Left renal cortex interstitium (tissue), 4 donors: ENCODE data around the gene RALB. TPM values are rescaled to one million over a fixed set of nuclear protein-coding genes. Genes with fewer than 3 reads are reported as not detected.
"Not testable (repeated sequence)": the region's sequence is repeated elsewhere in the genome, so short reads cannot be mapped to it uniquely, and the experiment has no call there.

Source experiments
- DNase-seq, 4 donors: peaks; one replicate each; pipeline ENCODE4 v3.0.0-alpha.2; 2013; ENCODE audit warnings: low read depth in 4 of 4, low spot score in 2 of 4, missing footprints in 1 of 4
- polyA plus RNA-seq, 4 donors: library from polyadenylated mRNA; unstranded; fragments of 120-200 nt; gene quantifications; one replicate each; pipeline ENCODE4 v1.2.1, GENCODE V29; 2013; ENCODE audit not compliant: insufficient read length in 4 of 4

RALB gene
- polyA plus RNA-seq, 4 donors = 68.9 to 88.0 (median 73.4) TPM

GRCh38 chr2:120289221-120289906, 36.7 kb downstream of the RALB start:
- no peak for DNase-seq

- no peak for DNase-seq
Measured at GRCh38 chr2:120290737-120291136, 38.1 kb downstream of the RALB start.

GRCh38 chr2:120291401-120292311, 39.0 kb downstream of the RALB start:
- DNase-seq = no peak

GRCh38 chr2:120293096-120294007, 40.7 kb downstream of the RALB start:
- no peak for DNase-seq

- DNase-seq = no peak
Measured at GRCh38 chr2:120294008-120294340, 41.3 kb downstream of the RALB start.

- DNase-seq = no peak
Measured at GRCh38 chr2:120298173-120298835, 45.7 kb downstream of the RALB start.

GRCh38 chr2:120299004-120299403, 46.4 kb downstream of the RALB start:
- no peak for DNase-seq

- DNase-seq = no peak
Measured at GRCh38 chr2:120299561-120299960, 46.9 kb downstream of the RALB start.

- DNase-seq = no peak
Measured at GRCh38 chr2:120300385-120300784, 47.7 kb downstream of the RALB start.

GRCh38 chr2:120301284-120301683, 48.6 kb downstream of the RALB start:
- DNase-seq = no peak

- no peak for DNase-seq
Measured at GRCh38 chr2:120302301-120302700, 49.6 kb downstream of the RALB start.

GRCh38 chr2:120303177-120303576, 50.5 kb downstream of the RALB start:
- DNase-seq = no peak

- DNase-seq = no peak
Measured at GRCh38 chr2:120305296-120305695, 52.6 kb downstream of the RALB start.

- no peak for DNase-seq
Measured at GRCh38 chr2:120305937-120306490, 53.4 kb downstream of the RALB start.

GRCh38 chr2:120307482-120307881, 54.8 kb downstream of the RALB start:
- DNase-seq = no peak

GRCh38 chr2:120308038-120308910, 55.6 kb downstream of the RALB start:
- no peak for DNase-seq

- DNase-seq = no peak
Measured at GRCh38 chr2:120310136-120310535, 57.5 kb downstream of the RALB start.

- not testable (repeated sequence) for DNase-seq
Measured at GRCh38 chr2:120310841-120311240, 58.2 kb downstream of the RALB start.

- DNase-seq = no peak
Measured at GRCh38 chr2:120312076-120312475, 59.4 kb downstream of the RALB start.
